ENCODE results near the gene REEP1. TPM values are rescaled to one million over a fixed set of nuclear protein-coding genes. Genes with fewer than 3 reads are reported as not detected.

REEP1 gene
- total RNA-seq, 4 donors from 2014 or later, result 0.34 to 5.2 (median 2.4) TPM

GRCh38 chr2:86295066-86295465, 42.4 kb downstream of the REEP1 start:
- peak in 1 of 2 donors; percentile 32 for DNase-seq (ENCODE audit: low spot score in 2 of 2)
- 81% methylated on average over 8 of the region's 8 CpGs for WGBS

GRCh38 chr2:86293612-86294011, 43.8 kb downstream of the REEP1 start:
- 57% methylated on average over 3 of the region's 3 CpGs for WGBS
- H3K4me1 ChIP-seq, result no peaks in the 10 kb centered on the region
- TF ChIP-seq CTCF (IDR thresholded peaks at IDR 0.05) (no peak), POLR2A (IDR thresholded peaks at IDR 0.05) (no peak), EP300 (IDR thresholded peaks at IDR 0.05) (no peak)
- no peaks in the 10 kb centered on the region for H3K27me3 ChIP-seq
- H3K36me3 ChIP-seq, result no peaks in the 10 kb centered on the region
- DNase-seq (ENCODE audit: low spot score in 2 of 2), result no peak
- no peak overlapping the region for H3K27ac ChIP-seq
- no peaks in the 10 kb centered on the region for H3K9me3 ChIP-seq
- no peak overlapping the region for H3K4me3 ChIP-seq

More at GRCh38 chr2:86295066-86295465, 42.4 kb downstream of the REEP1 start:
- Histone ChIP-seq H3K27me3 (no peaks in the 10 kb centered on the region), H3K9me3 (no peaks in the 10 kb centered on the region), H3K27ac (no peak overlapping the region), H3K4me3 (no peak overlapping the region), H3K36me3 (no peaks in the 10 kb centered on the region), H3K4me1 (no peaks in the 10 kb centered on the region)
- no peak for TF ChIP-seq POLR2AphosphoS5 (IDR thresholded peaks at IDR 0.05)
- TF ChIP-seq POLR2A (IDR thresholded peaks at IDR 0.05), result no peak
- TF ChIP-seq EP300 (IDR thresholded peaks at IDR 0.05), result no peak
- TF ChIP-seq CTCF (IDR thresholded peaks at IDR 0.05), result no peak

GRCh38 chr2:86292571-86293515, 44.6 kb downstream of the REEP1 start:
- no peak for DNase-seq (ENCODE audit: low spot score in 2 of 2)
- Histone ChIP-seq H3K4me3 (no peak overlapping the region), H3K27ac (no peak overlapping the region), H3K9me3 (no peaks in the 10 kb centered on the region), H3K4me1 (no peaks in the 10 kb centered on the region), H3K27me3 (no peaks in the 10 kb centered on the region), H3K36me3 (no peaks in the 10 kb centered on the region)
- WGBS, result 87% methylated on average over 7 of the region's 7 CpGs
- TF ChIP-seq EP300 (IDR thresholded peaks at IDR 0.05), result no peak
- TF ChIP-seq POLR2A (IDR thresholded peaks at IDR 0.05), result no peak
- no peak for TF ChIP-seq CTCF (IDR thresholded peaks at IDR 0.05)
- no peak for TF ChIP-seq POLR2AphosphoS5 (IDR thresholded peaks at IDR 0.05)

- no peak overlapping the region for H3K27ac ChIP-seq
These were observed 46.1 kb downstream of the REEP1 start for GRCh38 chr2:86291328-86291662.

More at GRCh38 chr2:86291328-86291662, 46.1 kb downstream of the REEP1 start:
- no peak for DNase-seq (ENCODE audit: low spot score in 2 of 2)
- H3K9me3 ChIP-seq, result no peaks in the 10 kb centered on the region
- no peak overlapping the region for H3K4me3 ChIP-seq
- no peaks in the 10 kb centered on the region for H3K4me1 ChIP-seq
- TF ChIP-seq POLR2AphosphoS5 (IDR thresholded peaks at IDR 0.05) (no peak), POLR2A (IDR thresholded peaks at IDR 0.05) (no peak), EP300 (IDR thresholded peaks at IDR 0.05) (no peak), CTCF (IDR thresholded peaks at IDR 0.05) (no peak)
- H3K27me3 ChIP-seq, result no peaks in the 10 kb centered on the region
- WGBS, result 76% methylated on average over 4 of the region's 4 CpGs
- H3K36me3 ChIP-seq, result no peaks in the 10 kb centered on the region

Measured in suprapubic skin (tissue), 4 donors.